H1 (cell line): ENCODE measurements around the gene NDUFA6. TPM values are rescaled to one million over a fixed set of nuclear protein-coding genes. Genes with fewer than 3 reads are reported as not detected.

ENCODE experiments used
- CHD7 ChIP-seq: fragments of 300-600 bp; sonication (generic); IDR thresholded peaks from 2 replicates; pipeline ENCODE4 v1.7.1; 2012; ENCODE audit warnings: low read length, moderate library complexity, mild to moderate bottlenecking, inconsistent platforms; ENCODE audit not compliant: insufficient replicate concordance
- GABPA ChIP-seq: IDR thresholded peaks from 2 replicates; pipeline ENCODE4 v1.6.1; 2011; ENCODE audit warnings: mild to moderate bottlenecking, low read length, moderate library complexity, borderline replicate concordance; ENCODE audit not compliant: insufficient read depth
- KDM5A ChIP-seq: fragments of 200-600 bp; IDR thresholded peaks from 2 replicates; pipeline ENCODE4 v1.7.1; 2012; ENCODE audit warnings: mild to moderate bottlenecking, low read length, inconsistent platforms, mixed read lengths
- NRF1 ChIP-seq: IDR thresholded peaks from 2 replicates; pipeline ENCODE4 v1.6.1; 2011; ENCODE audit warnings: mild to moderate bottlenecking, low read depth, low read length, improper control_type of control experiment
- SIRT6 ChIP-seq: IDR thresholded peaks from one replicate; pipeline ENCODE4 v1.7.1; 2012; ENCODE audit warnings: low read length, inconsistent platforms
- SIX5 ChIP-seq: IDR thresholded peaks from 2 replicates; pipeline ENCODE4 v1.6.1; 2011; ENCODE audit warnings: mild to moderate bottlenecking, low read depth, low read length
- SP2 ChIP-seq: IDR thresholded peaks from 2 replicates; pipeline ENCODE4 v1.6.1; 2012; ENCODE audit warnings: mild to moderate bottlenecking, low read length, inconsistent platforms
- TAF1 ChIP-seq: IDR thresholded peaks from 2 replicates; pipeline ENCODE4 v1.6.1; 2011; ENCODE audit warnings: mild to moderate bottlenecking, low read depth, low read length
- polyA plus RNA-seq, 7 experiments: library from polyadenylated mRNA; depleted of rRNA in 3 of 7; stranded (reverse) in 5 of 7; unstranded in 2 of 7; fragments of >200 nt in 5 of 7; fragments of 200-250 nt in 2 of 7; gene quantifications; 1 replicate in 5 of 7; 2 replicates in 1 of 7; 4 replicates in 1 of 7; pipeline versions ENCODE4 v1.2.1 to v1.2.3, GENCODE V29; 2011 to 2013; ENCODE audit warnings: missing spikeins in 2 of 7, mixed read lengths in 2 of 7
- total RNA-seq: library from RNA; stranded (reverse); fragmentation: NEBNext Ultra II Directional; extraction: Animal tissue kit (Norgen Biotek cat#: 25700); gene quantifications from 2 replicates; pipeline ENCODE4 v1.2.1, GENCODE V29; 2021

Gene NDUFA6
- total and polyA plus RNA-seq, 2 of the 8 experiments (the other 6 are each of a cell fraction or from before 2014, with no cell fraction given) = 76.2 to 105 TPM

- no peak for TF ChIP-seq KDM5A
- TF ChIP-seq GABPA = no peak
- TF ChIP-seq SIRT6 = no peak
- TF ChIP-seq SP2 = no peak
- no peak for TF ChIP-seq CHD7
- TF ChIP-seq TAF1 = no peak
- TF ChIP-seq SIX5 = no peak
- TF ChIP-seq NRF1 = no peak
Measured at GRCh38 chr22:42056757-42057511, 33.6 kb downstream of the NDUFA6 start (continued).
